HCEC 1CT (cell line): ENCODE data around the gene PDHB.
"Not testable (repeated sequence)": the region's sequence is repeated elsewhere in the genome, so short reads cannot be mapped to it uniquely, and the experiment has no call there.

Experiments used
- DNase-seq: peaks from one replicate; pipeline ENCODE4 v3.0.0-alpha.2; 2017

The PDHB gene

GRCh38 chr3:58433400-58434167 lies at the start of gene PDHB:
TSS of gene PDHB (minus strand) at chr3:58433832. CDS start at chr3:58433809, 23 bp downstream.
- DNase-seq, result peak; percentile 88

GRCh38 chr3:58482917-58483636 lies 49.4 kb upstream of the PDHB start:
- DNase-seq, result no peak

GRCh38 chr3:58480309-58480708 lies 46.7 kb upstream of the PDHB start:
- no peak for DNase-seq

GRCh38 chr3:58478781-58479180 lies 45.1 kb upstream of the PDHB start:
- no peak for DNase-seq

GRCh38 chr3:58474967-58475578 lies 41.4 kb upstream of the PDHB start:
- no peak for DNase-seq

- DNase-seq, result no peak
These were observed 40.8 kb upstream of the PDHB start for GRCh38 chr3:58474348-58474911.

- DNase-seq, result no peak
These were observed 39.6 kb upstream of the PDHB start for GRCh38 chr3:58473275-58473674.

GRCh38 chr3:58471025-58471887 lies 37.6 kb upstream of the PDHB start:
- DNase-seq, result peak; percentile 91

- DNase-seq, result no peak
These were observed 36.9 kb upstream of the PDHB start for GRCh38 chr3:58470363-58471024.

GRCh38 chr3:58469096-58469495 lies 35.5 kb upstream of the PDHB start:
- DNase-seq, result no peak

- DNase-seq, result no peak
These were observed 33.4 kb upstream of the PDHB start for GRCh38 chr3:58466899-58467563.

GRCh38 chr3:58464866-58465265 lies 31.2 kb upstream of the PDHB start:
- DNase-seq, result no peak

GRCh38 chr3:58463942-58464271 lies 30.3 kb upstream of the PDHB start:
- DNase-seq, result no peak

GRCh38 chr3:58463181-58463941 lies 29.7 kb upstream of the PDHB start:
- peak; percentile 94 for DNase-seq

GRCh38 chr3:58462829-58463180 lies 29.2 kb upstream of the PDHB start:
- DNase-seq, result no peak

- peak; percentile 18 for DNase-seq
These were observed 25.5 kb upstream of the PDHB start for GRCh38 chr3:58459160-58459559.

- no peak for DNase-seq
These were observed 18.5 kb upstream of the PDHB start for GRCh38 chr3:58452176-58452575.

- DNase-seq, result no peak
These were observed 8.2 kb upstream of the PDHB start for GRCh38 chr3:58441514-58442450.

GRCh38 chr3:58440996-58441355 lies 7.3 kb upstream of the PDHB start:
- not testable (repeated sequence) for DNase-seq

GRCh38 chr3:58437276-58437675 lies 3.6 kb upstream of the PDHB start:
- not testable (repeated sequence) for DNase-seq
